B cell (primary cell): ENCODE measurements around the gene MED22. TPM values are rescaled to one million over a fixed set of nuclear protein-coding genes. Genes with fewer than 3 reads are reported as not detected.

Experiments
- ATAC-seq: fragments of 200-7000 bp; cut with Tn5 transposase; one replicate; pipeline ENCODE4 v1.10.0; 2021; ENCODE audit warnings: low read depth, mild to moderate bottlenecking, moderate number of reproducible peaks, moderate library complexity
- CTCF ChIA-PET: fragments of 350-600 bp; sonication (Branson Sonifier 250); formaldehyde crosslinking; loops from one replicate; lab custom pipeline; 2021; ENCODE audit warnings: antibody characterized with exemption, inconsistent platforms; lab: Charles Lee
- POLR2A ChIA-PET: fragments of 350-600 bp; sonication (Branson Sonifier 250); formaldehyde crosslinking; loops from one replicate; lab custom pipeline; 2021; ENCODE audit warnings: antibody characterized with exemption; lab: Charles Lee
- DNase-seq: peaks from one replicate; pipeline ENCODE4 v3.0.0; 2013
- H2AFZ ChIP-seq: 2 replicates; pipeline ENCODE4 v1.6.1; 2012; ENCODE audit warnings: mild to moderate bottlenecking, low read depth, low read length; ENCODE audit not compliant: insufficient read depth, poor library complexity, severe bottlenecking
- H3K27ac ChIP-seq, 2 donors: 1 replicate in 1 of 2; 2 replicates in 1 of 2; pipeline ENCODE4 v1.5.1; 2012 to 2013; ENCODE audit warnings: low read length in 2 of 2, mild to moderate bottlenecking in 2 of 2, moderate library complexity in 1 of 2
- H3K27me3 ChIP-seq, 4 experiments: fragments of 200-600 bp in 1 of 4; sonication (generic) in 1 of 4; replicated peaks in 1 of 4; 1 replicate in 2 of 4; 2 replicates in 2 of 4; pipeline versions ENCODE4 v1.6.1 to v1.7.0; 2013 to 2016; ENCODE audit warnings: low read length in 3 of 4, mild to moderate bottlenecking in 2 of 4, mixed read lengths in 1 of 4, moderate library complexity in 1 of 4; ENCODE audit not compliant: insufficient read depth in 4 of 4, control insufficient read depth in 3 of 4; ENCODE audit errors: control extremely low read depth in 1 of 4
- H3K36me3 ChIP-seq, 2 experiments: replicated peaks in 1 of 2; 1 replicate in 1 of 2; 2 replicates in 1 of 2; pipeline versions ENCODE4 v1.6.1 to v1.7.1; 2013; ENCODE audit warnings: low read length in 1 of 2; ENCODE audit not compliant: insufficient read depth in 2 of 2, control insufficient read depth in 1 of 2; ENCODE audit errors: control extremely low read depth in 1 of 2, extremely low read depth in 1 of 2
- H3K4me1 ChIP-seq, 2 donors: fragments of 200-600 bp in 1 of 2; sonication (generic) in 1 of 2; 1 replicate in 1 of 2; 2 replicates in 1 of 2; pipeline versions ENCODE4 v1.5.1 to v1.6.1; 2013 to 2017; ENCODE audit warnings: low read length in 2 of 2; ENCODE audit not compliant: control insufficient read depth in 2 of 2, insufficient read depth in 2 of 2
- H3K4me2 ChIP-seq: replicated peaks from 2 replicates; pipeline ENCODE3; 2012; ENCODE audit warnings: mild to moderate bottlenecking, low read depth, low read length; ENCODE audit not compliant: poor library complexity, severe bottlenecking
- H3K4me3 ChIP-seq, 5 experiments: fragments of 200-600 bp in 1 of 5; sonication (generic) in 1 of 5; 1 replicate in 3 of 5; 2 replicates in 2 of 5; pipeline versions ENCODE4 v1.5.1 to v1.7.0; 2011 to 2016; ENCODE audit warnings: low read length in 4 of 5, mild to moderate bottlenecking in 4 of 5, low read depth in 2 of 5, control low read depth in 1 of 5, moderate library complexity in 1 of 5; ENCODE audit not compliant: insufficient read depth in 1 of 5; ENCODE audit errors: control extremely low read depth in 1 of 5, extremely low read depth in 1 of 5
- H3K79me2 ChIP-seq: fragments of 200-600 bp; sonication (generic); one replicate; pipeline ENCODE4 v1.6.0; 2016; ENCODE audit warnings: low read length; ENCODE audit not compliant: control insufficient read depth, insufficient read depth
- H3K9ac ChIP-seq: fragments of 200-600 bp; sonication (generic); 2 replicates; pipeline ENCODE4 v1.6.1; 2017; ENCODE audit warnings: mild to moderate bottlenecking, low read length, moderate library complexity
- H3K9me3 ChIP-seq, 3 donors: one replicate each; pipeline versions ENCODE4 v1.6.1 to v1.7.1; 2013; ENCODE audit warnings: low read length in 2 of 3; ENCODE audit not compliant: control insufficient read depth in 2 of 3, insufficient read depth in 1 of 3; ENCODE audit errors: control extremely low read depth in 1 of 3
- H4K20me1 ChIP-seq: 2 replicates; pipeline ENCODE4 v1.6.0; 2012; ENCODE audit warnings: mild to moderate bottlenecking, low read length; ENCODE audit not compliant: insufficient read depth, control insufficient read depth, poor library complexity, severe bottlenecking
- H3K27ac Mint-ChIP-seq: one replicate; pipeline ENCODE4 v1.8.0; 2021; ENCODE audit warnings: mixed read lengths
- H3K27me3 Mint-ChIP-seq: one replicate; pipeline ENCODE4 v1.8.0; 2021; ENCODE audit warnings: mixed read lengths
- H3K4me1 Mint-ChIP-seq: one replicate; pipeline ENCODE4 v1.8.0; 2021; ENCODE audit warnings: mixed read lengths
- H3K4me3 Mint-ChIP-seq: one replicate; pipeline ENCODE4 v1.8.0; 2021; ENCODE audit warnings: mixed read lengths
- H3K9me3 Mint-ChIP-seq: one replicate; pipeline ENCODE4 v1.8.0; 2022; ENCODE audit warnings: mixed read lengths; ENCODE audit not compliant: insufficient read depth
- CTCF ChIP-seq: fragments of 200-600 bp; IDR thresholded peaks from one replicate; pipeline ENCODE4 v1.8.0; 2022; ENCODE audit warnings: antibody characterized with exemption, mild to moderate bottlenecking
- EZH2 ChIP-seq: IDR thresholded peaks from 2 replicates; pipeline ENCODE4 v1.6.1; 2012; ENCODE audit warnings: borderline replicate concordance, low read depth, mild to moderate bottlenecking, moderate library complexity, low read length; ENCODE audit not compliant: insufficient read depth, poor library complexity, severe bottlenecking
- WGBS: methylation state at CpG from one replicate; pipeline ENCODE4 v1.1.5; 2013; ENCODE audit warnings: missing lambda C conversion rate; ENCODE audit not compliant: insufficient coverage; 5-methylcytosine and 5-hydroxymethylcytosine counted together
- intact Hi-C: fragments of 100-400 bp; cut with micrococcal nuclease; formaldehyde crosslinking; loops from one replicate; pipeline ENCODE4 v1.10.0; 2022
- polyA plus RNA-seq: library from polyadenylated mRNA; depleted of rRNA; stranded (reverse); fragments of >200 nt; gene quantifications from 2 replicates; pipeline ENCODE4 v1.2.3, GENCODE V29; 2012
- total RNA-seq, 2 donors: library from RNA; stranded (reverse); fragments of 120-200 nt in 1 of 2; gene quantifications; 1 replicate in 1 of 2; 2 replicates in 1 of 2; pipeline versions ENCODE4 v1.2.3 to v1.2.4, GENCODE V29; 2013 to 2022

The MED22 gene
- total and polyA plus RNA-seq, 2 donors (not counting 1 experiment from before 2014, with no cell fraction given): 44.9 to 50.4 TPM

- peak; percentile 45 for DNase-seq
- H3K79me2 ChIP-seq: peaks cover 54% of the 10 kb centered on the region
These were observed 8.0 kb upstream of the MED22 start for GRCh38 chr9:133355881-133356357.

More at GRCh38 chr9:133355881-133356357, 8.0 kb upstream of the MED22 start:
- Histone ChIP-seq H4K20me1 (peaks cover 41% of the 10 kb centered on the region), H3K4me2 (peak overlapping the region; percentile 98), H3K27me3 (no peaks in the 10 kb centered on the region), H2AFZ (peak overlapping the region; percentile 93), H3K9ac (peak overlapping the region; percentile 87), H3K27ac (peak overlapping the region; percentile 55 to 72), H3K9me3 (peaks cover 0 to 8% (median 0%) of the 10 kb centered on the region in 3 donors), H3K4me3 (peak overlapping the region; percentile 39 to 91 (median 70)), H3K4me1 (peaks cover 16 to 29% of the 10 kb centered on the region in 2 donors), H3K36me3 (peaks cover 0 to 52% of the 10 kb centered on the region in 2 experiments)
- Mint-ChIP-seq H3K9me3 (no peaks in the 10 kb centered on the region), H3K27me3 (no peaks in the 10 kb centered on the region), H3K4me1 (peaks cover 32% of the 10 kb centered on the region), H3K27ac (peak overlapping the region; percentile 73), H3K4me3 (peak overlapping the region; percentile 89)
- intact Hi-C loops: loop anchor here (1.0 to 10.0 kb wide), 3 partner anchors 8 to 171 kb away; partner anchors contain the start of genes MED22, RPL7A, STKLD1 and SURF4
- POLR2A ChIA-PET: interaction anchor here (0.6 to 1.9 kb wide), 5 partner anchors 8 to 1696 kb away, joined by 3 to 18 read pairs (median 5); partner anchors contain the start of genes MED22, RPL7A and STKLD1
- no peak for ATAC-seq
- under 1% methylated on average over 31 of the region's 31 CpGs for WGBS
- TF ChIP-seq CTCF: no peak
- TF ChIP-seq EZH2: no peak
- CTCF ChIA-PET: interaction anchor here (0.7 to 2.0 kb wide), 8 partner anchors 10 to 690 kb away, joined by 3 to 11 read pairs (median 4); no protein-coding TSS in a partner anchor
